Hematopoietic multipotent progenitor cell (in vitro differentiated cells): ENCODE data around the gene NAT16. TPM values are rescaled to one million over a fixed set of nuclear protein-coding genes. Genes with fewer than 3 reads are reported as not detected.

ENCODE experiments used
- DNase-seq, 3 donors: peaks; one replicate each; pipeline ENCODE4 v3.0.0-alpha.2; 2011 to 2015; ENCODE audit warnings: low read depth in 2 of 3, low spot score in 2 of 3
- total RNA-seq: library from RNA; depleted of rRNA; stranded (reverse); fragments of >200 nt; gene quantifications from one replicate; pipeline ENCODE4 v1.2.3, GENCODE V29; 2012

NAT16 gene
- total RNA-seq, 1 donor, result not detected

- peak in 2 of 3 donors; percentile 68 to 78 for DNase-seq
Observed at GRCh38 chr7:101172854-101173751, 7.0 kb downstream of the NAT16 start.

- peak in 2 of 3 donors; percentile 73 to 82 for DNase-seq
Observed at GRCh38 chr7:101172005-101172853, 7.9 kb downstream of the NAT16 start.

- no peak for DNase-seq
Observed at GRCh38 chr7:101171442-101171837, 8.7 kb downstream of the NAT16 start.

GRCh38 chr7:101170617-101171441, 9.3 kb downstream of the NAT16 start:
- no peak for DNase-seq

- DNase-seq, result peak in 2 of 3 donors; percentile 78 to 80
Observed at GRCh38 chr7:101169838-101170551, 10.1 kb downstream of the NAT16 start.

GRCh38 chr7:101169110-101169837, 10.8 kb downstream of the NAT16 start:
- no peak for DNase-seq

- no peak for DNase-seq
Observed at GRCh38 chr7:101168412-101169049, 11.6 kb downstream of the NAT16 start.

- DNase-seq, result no peak
Observed at GRCh38 chr7:101167645-101168411, 12.3 kb downstream of the NAT16 start.

- DNase-seq, result no peak
Observed at GRCh38 chr7:101166909-101167644, 13.0 kb downstream of the NAT16 start.

GRCh38 chr7:101166648-101166908, 13.5 kb downstream of the NAT16 start:
- no peak for DNase-seq

- no peak for DNase-seq
Observed at GRCh38 chr7:101165958-101166647, 14.0 kb downstream of the NAT16 start.

- peak; percentile 91 to 95 (median 92) for DNase-seq
Observed at GRCh38 chr7:101165075-101165957, 14.8 kb downstream of the NAT16 start, which contains the start of gene VGF. Gene VGF (minus strand): TSS chr7:101165569. CDS start chr7:101164843, 726 bp downstream.

GRCh38 chr7:101164071-101164840, 15.8 kb downstream of the NAT16 start:
- DNase-seq, result no peak

GRCh38 chr7:101163279-101164070, 16.6 kb downstream of the NAT16 start:
- no peak for DNase-seq
